Colonic mucosa (tissue), 4 donors: ENCODE measurements around the gene PRKCE. TPM values are rescaled to one million over a fixed set of nuclear protein-coding genes. Genes with fewer than 3 reads are reported as not detected.

Source experiments
- DNase-seq: peaks from one replicate; pipeline ENCODE4 v3.0.0-alpha.2; 2020
- H3K27ac ChIP-seq: fragments of 200-600 bp; one replicate; pipeline ENCODE4 v1.8.0; 2021
- H3K27me3 ChIP-seq: fragments of 200-600 bp; one replicate; pipeline ENCODE4 v1.8.0; 2021
- H3K36me3 ChIP-seq: fragments of 200-600 bp; one replicate; pipeline ENCODE4 v1.8.0; 2021
- H3K4me1 ChIP-seq: fragments of 200-600 bp; one replicate; pipeline ENCODE4 v1.8.0; 2021; ENCODE audit warnings: mild to moderate bottlenecking
- H3K4me3 ChIP-seq: fragments of 200-600 bp; one replicate; pipeline ENCODE4 v1.8.0; 2021
- H3K9ac ChIP-seq, 2 donors: one replicate each; pipeline ENCODE4 v1.7.0; 2013; ENCODE audit warnings: control low read depth in 2 of 2, low read depth in 2 of 2, low read length in 2 of 2
- H3K9me3 ChIP-seq: fragments of 200-600 bp; one replicate; pipeline ENCODE4 v1.8.0; 2021
- intact Hi-C: fragments of 100-400 bp; cut with DNase I; formaldehyde crosslinking; loops from one replicate; pipeline ENCODE4 v1.14.1; 2022
- total RNA-seq, 2 donors: library from RNA; stranded (reverse); fragmentation: NEBNext Ultra II Directional in 1 of 2; extraction: Animal tissue kit (Norgen Biotek cat#: 25700) in 1 of 2; gene quantifications; one replicate each; pipeline ENCODE4 v1.2.1, GENCODE V29; 2021
- TF ChIP-seq, protein P1 (sequence below): fragments of 200-600 bp; IDR thresholded peaks from one replicate; pipeline ENCODE4 v1.8.0; 2022; ENCODE audit warnings: antibody characterized with exemption, mild to moderate bottlenecking
- donor health status: healthy.
- donor health status: DM: no; HTN: no; CAD: no.
- donor health status: DM: no; HTN: no; CAD: no.

Gene PRKCE
- total RNA-seq, 2 donors from 2014 or later, result 17.5 to 25.8 TPM

GRCh38 chr2:45649462-45649857 lies 2.0 kb upstream of the PRKCE start:
- TF ChIP-seq, protein P1, sequence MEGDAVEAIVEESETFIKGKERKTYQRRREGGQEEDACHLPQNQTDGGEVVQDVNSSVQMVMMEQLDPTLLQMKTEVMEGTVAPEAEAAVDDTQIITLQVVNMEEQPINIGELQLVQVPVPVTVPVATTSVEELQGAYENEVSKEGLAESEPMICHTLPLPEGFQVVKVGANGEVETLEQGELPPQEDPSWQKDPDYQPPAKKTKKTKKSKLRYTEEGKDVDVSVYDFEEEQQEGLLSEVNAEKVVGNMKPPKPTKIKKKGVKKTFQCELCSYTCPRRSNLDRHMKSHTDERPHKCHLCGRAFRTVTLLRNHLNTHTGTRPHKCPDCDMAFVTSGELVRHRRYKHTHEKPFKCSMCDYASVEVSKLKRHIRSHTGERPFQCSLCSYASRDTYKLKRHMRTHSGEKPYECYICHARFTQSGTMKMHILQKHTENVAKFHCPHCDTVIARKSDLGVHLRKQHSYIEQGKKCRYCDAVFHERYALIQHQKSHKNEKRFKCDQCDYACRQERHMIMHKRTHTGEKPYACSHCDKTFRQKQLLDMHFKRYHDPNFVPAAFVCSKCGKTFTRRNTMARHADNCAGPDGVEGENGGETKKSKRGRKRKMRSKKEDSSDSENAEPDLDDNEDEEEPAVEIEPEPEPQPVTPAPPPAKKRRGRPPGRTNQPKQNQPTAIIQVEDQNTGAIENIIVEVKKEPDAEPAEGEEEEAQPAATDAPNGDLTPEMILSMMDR, result no peak
- H3K4me1 ChIP-seq, result peaks cover 13% of the 10 kb centered on the region
- peak overlapping the region; percentile 82 for H3K4me3 ChIP-seq
- H3K27ac ChIP-seq, result peak overlapping the region; percentile 91
- no peaks in the 10 kb centered on the region for H3K36me3 ChIP-seq
- intact Hi-C loops, result loop anchor here (2.0 kb wide), 1 partner anchor 129 kb away; no protein-coding TSS in a partner anchor
- H3K9ac ChIP-seq, result peak overlapping the region; percentile 80 to 97
- no peaks in the 10 kb centered on the region for H3K9me3 ChIP-seq
- H3K27me3 ChIP-seq, result no peaks in the 10 kb centered on the region
- no peak for DNase-seq

DNA sequence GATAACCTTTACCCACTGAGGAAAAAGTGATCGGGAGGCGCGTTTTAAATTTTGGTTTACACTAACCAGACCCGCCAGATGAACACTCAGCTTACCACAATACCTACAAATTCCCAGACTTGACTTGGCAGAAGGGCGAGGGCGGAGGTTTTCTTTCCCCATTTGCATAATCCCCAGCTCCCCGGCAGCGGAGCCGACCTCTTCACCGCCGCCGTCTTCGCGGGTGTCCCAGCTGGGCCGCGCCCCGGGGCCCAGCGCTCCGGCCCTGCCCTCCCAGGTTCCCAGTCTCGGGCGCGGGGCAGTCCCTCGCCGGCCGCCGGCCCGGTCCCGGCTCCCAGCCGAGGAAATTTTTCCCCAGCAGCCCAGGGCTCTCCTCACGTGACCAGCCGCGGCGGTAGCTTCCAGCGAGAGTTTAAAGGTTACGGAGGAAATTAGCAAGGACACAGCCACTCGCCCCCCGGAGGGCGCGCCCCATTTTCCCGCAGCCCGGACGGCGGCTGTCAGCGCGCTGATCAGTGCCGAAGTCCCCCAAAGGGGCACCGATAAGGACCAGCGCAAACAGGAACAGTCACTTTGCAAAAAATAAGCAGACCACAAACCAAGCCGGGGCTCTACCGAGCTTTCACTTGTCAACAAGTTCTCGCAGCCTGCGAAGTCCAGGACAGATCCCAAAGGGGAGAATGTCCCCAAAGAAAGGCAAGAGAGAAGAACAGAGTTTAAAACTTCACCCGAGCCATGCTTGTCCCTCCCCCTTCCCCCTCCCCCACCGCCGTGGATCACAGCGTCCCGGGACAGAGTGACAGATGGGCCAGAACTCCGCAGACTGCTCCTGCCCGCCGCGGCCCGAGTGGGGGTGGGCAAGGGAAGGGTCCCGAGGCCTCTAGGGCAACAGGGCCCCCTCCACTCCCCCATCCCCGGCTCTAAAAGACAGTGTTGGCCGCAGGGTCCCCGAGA lies 1.3 kb upstream of the PRKCE start:
- TF ChIP-seq, protein P1, result no peak
- H3K36me3 ChIP-seq, result no peaks in the 10 kb centered on the region
- peak; percentile 85 for DNase-seq
- intact Hi-C loops, result loop anchor here (2.0 to 10.0 kb wide), 2 partner anchors 55 to 129 kb away; no protein-coding TSS in a partner anchor
- H3K9me3 ChIP-seq, result no peaks in the 10 kb centered on the region
- peak overlapping the region; percentile 82 for H3K4me3 ChIP-seq
- peaks cover 13% of the 10 kb centered on the region for H3K4me1 ChIP-seq
- peak overlapping the region; percentile 91 for H3K27ac ChIP-seq
- no peaks in the 10 kb centered on the region for H3K27me3 ChIP-seq
- peak overlapping the region; percentile 80 to 97 for H3K9ac ChIP-seq

GRCh38 chr2:45650851-45651414 lies 542 bp upstream of the PRKCE start:
- intact Hi-C loops, result loop anchor here (10.0 kb wide), 1 partner anchor 54 kb away; no protein-coding TSS in a partner anchor
- H3K9ac ChIP-seq, result peak overlapping the region; percentile 80 to 97
- peak overlapping the region; percentile 91 for H3K27ac ChIP-seq
- no peaks in the 10 kb centered on the region for H3K9me3 ChIP-seq
- TF ChIP-seq, protein P1, result no peak
- no peaks in the 10 kb centered on the region for H3K27me3 ChIP-seq
- H3K4me3 ChIP-seq, result peak overlapping the region; percentile 82
- no peaks in the 10 kb centered on the region for H3K36me3 ChIP-seq
- H3K4me1 ChIP-seq, result peaks cover 13% of the 10 kb centered on the region
- peak; percentile 97 for DNase-seq

GRCh38 chr2:45652090-45653031 lies 886 bp downstream of the PRKCE start:
- TF ChIP-seq, protein P1, result no peak
- intact Hi-C loops, result loop anchor here (10.0 kb wide), 1 partner anchor 52 kb away; no protein-coding TSS in a partner anchor
- H3K4me3 ChIP-seq, result peak overlapping the region; percentile 82

More at GRCh38 chr2:45652090-45653031, 886 bp downstream of the PRKCE start:
- H3K9me3 ChIP-seq, result no peaks in the 10 kb centered on the region
- H3K9ac ChIP-seq, result peak overlapping the region; percentile 76 to 97
- H3K4me1 ChIP-seq, result peaks cover 13% of the 10 kb centered on the region
- DNase-seq, result peak; percentile 58
- peak overlapping the region; percentile 91 for H3K27ac ChIP-seq
- no peaks in the 10 kb centered on the region for H3K27me3 ChIP-seq
- no peaks in the 10 kb centered on the region for H3K36me3 ChIP-seq
